HCT116 (cell line): Measurements from ENCODE around the gene KCNK10.

Source experiments
- CTCF ChIP-seq, 3 experiments: fragments of 200-600 bp in 1 of 3; sonication (generic) in 1 of 3; IDR thresholded peaks in 2 of 3; conservative IDR thresholded peaks in 1 of 3; 2 replicates each; pipeline ENCODE4 v1.5.1; 2012 to 2017; ENCODE audit warnings: low read depth in 2 of 3, low read length in 2 of 3, antibody characterized with exemption in 1 of 3, borderline replicate concordance in 1 of 3, control low read depth in 1 of 3, mild to moderate bottlenecking in 1 of 3, mixed read lengths in 1 of 3, mixed run types in 1 of 3, moderate library complexity in 1 of 3; ENCODE audit not compliant: insufficient read depth in 1 of 3
- EZH2phosphoT487 ChIP-seq: fragments of 200-600 bp; IDR thresholded peaks from 2 replicates; pipeline ENCODE4 v1.6.1; 2018; ENCODE audit warnings: antibody characterized with exemption, borderline replicate concordance
- JUND ChIP-seq: IDR thresholded peaks from 2 replicates; pipeline ENCODE4 v1.6.1; 2012
- POLR2A ChIP-seq: IDR thresholded peaks from 2 replicates; pipeline ENCODE4 v1.7.0; 2011; ENCODE audit warnings: borderline replicate concordance; ENCODE audit not compliant: insufficient read depth, insufficient read length; ENCODE audit errors: extremely low read depth
- POLR2AphosphoS5 ChIP-seq: IDR thresholded peaks from 2 replicates; pipeline ENCODE4 v1.6.1; 2011; ENCODE audit warnings: mild to moderate bottlenecking, low read depth, low read length, moderate library complexity

GRCh38 chr14:88179716-88180115 is 143.4 kb downstream of the KCNK10 start:
- TF ChIP-seq POLR2AphosphoS5, result no peak
- no peak for TF ChIP-seq CTCF (IDR thresholded peaks at IDR 0.05 in 2 of 3, conservative IDR thresholded peaks at IDR 0.05 in 1 of 3; ENCODE audit: borderline replicate concordance in 1 of 3, insufficient read depth in 1 of 3, low read depth in 2 of 3, low read length in 2 of 3)
- no peak for TF ChIP-seq POLR2A
- TF ChIP-seq JUND, result no peak
- no peak for TF ChIP-seq EZH2phosphoT487
